H1 (cell line): ENCODE data around the gene SH2D7. TPM values are rescaled to one million over a fixed set of nuclear protein-coding genes. Genes with fewer than 3 reads are reported as not detected.

ENCODE experiments used
- CTCF ChIA-PET: fragments of 300-600 bp; sonication (Branson Sonifier 250); formaldehyde crosslinking; loops from one replicate; lab custom pipeline; 2021; ENCODE audit not compliant: partially characterized antibody; lab: Charles Lee
- POLR2A ChIA-PET: fragments of 300-600 bp; sonication (Branson Sonifier 250); formaldehyde crosslinking; loops from one replicate; lab custom pipeline; 2021; ENCODE audit warnings: inconsistent platforms; ENCODE audit not compliant: partially characterized antibody; lab: Charles Lee
- DNase-seq, 2 experiments: peaks; one replicate each; pipeline versions ENCODE4 v3.0.0 to v3.0.0-alpha.2; 2010 to 2022; ENCODE audit warnings: low spot score in 2 of 2, low read depth in 1 of 2, mixed read lengths in 1 of 2
- FAIRE-seq: peaks from 2 replicates; lab custom pipeline; 2011; peaks lifted over from hg19 to GRCh38; lab: Jason Lieb, UNC
- H2AFZ ChIP-seq: 2 replicates; pipeline ENCODE4 v1.8.1; 2012; ENCODE audit warnings: low read length, inconsistent platforms
- H2AK5ac ChIP-seq: 2 replicates; pipeline ENCODE4 v1.6.1; 2013; ENCODE audit warnings: low read depth, low read length
- H2BK120ac ChIP-seq: replicated peaks from 2 replicates; pipeline ENCODE3; 2013; ENCODE audit warnings: low read depth, low read length, inconsistent platforms
- H2BK12ac ChIP-seq: 2 replicates; pipeline ENCODE4 v1.6.1; 2013; ENCODE audit warnings: low read depth, low read length
- H2BK15ac ChIP-seq: 2 replicates; pipeline ENCODE4 v1.6.1; 2013; ENCODE audit warnings: low read length
- H2BK20ac ChIP-seq: 2 replicates; pipeline ENCODE4 v1.6.1; 2013; ENCODE audit warnings: low read length
- H2BK5ac ChIP-seq: 2 replicates; pipeline ENCODE4 v1.6.1; 2013; ENCODE audit warnings: low read depth, low read length
- H3K14ac ChIP-seq: 2 replicates; pipeline ENCODE4 v1.6.1; 2013; ENCODE audit warnings: inconsistent platforms; ENCODE audit not compliant: insufficient read length
- H3K18ac ChIP-seq: 2 replicates; pipeline ENCODE4 v1.6.1; 2013; ENCODE audit warnings: low read length; ENCODE audit errors: extremely low read depth
- H3K23ac ChIP-seq: 2 replicates; pipeline ENCODE4 v1.6.1; 2013; ENCODE audit warnings: inconsistent platforms; ENCODE audit not compliant: insufficient read length
- H3K23me2 ChIP-seq: 2 replicates; pipeline ENCODE4 v1.6.1; 2013; ENCODE audit warnings: low read depth, low read length
- H3K27ac ChIP-seq: 2 replicates; pipeline ENCODE4 v1.6.1; 2011; ENCODE audit warnings: low read depth, low read length, inconsistent platforms
- H3K27me3 ChIP-seq, 4 experiments: replicated peaks in 1 of 4; 1 replicate in 1 of 4; 2 replicates in 3 of 4; pipeline versions ENCODE4 v1.6.1 to v1.8.1; 2011 to 2013; ENCODE audit warnings: low read length in 3 of 4, mild to moderate bottlenecking in 3 of 4, inconsistent platforms in 2 of 4, mixed read lengths in 2 of 4, moderate library complexity in 1 of 4; ENCODE audit not compliant: control insufficient read depth in 3 of 4, insufficient read depth in 3 of 4; ENCODE audit errors: extremely low read depth in 1 of 4
- H3K36me3 ChIP-seq, 4 experiments: 2 replicates each; pipeline versions ENCODE4 v1.6.1 to v1.8.1; 2011 to 2013; ENCODE audit warnings: mild to moderate bottlenecking in 4 of 4, low read length in 3 of 4, moderate library complexity in 2 of 4, control low read depth in 1 of 4, inconsistent platforms in 1 of 4; ENCODE audit not compliant: insufficient read depth in 4 of 4, control insufficient read depth in 2 of 4
- H3K4ac ChIP-seq: replicated peaks from 2 replicates; pipeline ENCODE3; 2013; ENCODE audit warnings: low read length, low read depth, mixed read lengths, inconsistent platforms; ENCODE audit not compliant: insufficient read length
- H3K4me1 ChIP-seq, 4 experiments: replicated peaks in 1 of 4; 1 replicate in 1 of 4; 2 replicates in 3 of 4; pipeline versions ENCODE4 v1.6.1 to v1.8.1; 2011 to 2013; ENCODE audit warnings: low read length in 3 of 4, inconsistent platforms in 2 of 4, mixed read lengths in 1 of 4; ENCODE audit not compliant: insufficient read depth in 4 of 4, control insufficient read depth in 3 of 4
- H3K4me2 ChIP-seq, 2 experiments: 2 replicates each; pipeline versions ENCODE4 v1.6.1 to v1.8.1; 2011 to 2013; ENCODE audit warnings: low read depth in 2 of 2, low read length in 2 of 2, control low read depth in 1 of 2, inconsistent platforms in 1 of 2, mild to moderate bottlenecking in 1 of 2; ENCODE audit not compliant: insufficient read depth in 1 of 2
- H3K4me3 ChIP-seq, 4 experiments: fragments of 200-600, 300-600 bp in 1 of 4; sonication (generic), shearing (Covaris generic), sonication (Bioruptor Twin) in 1 of 4; 2 replicates each; pipeline versions ENCODE4 v1.5.1 to v1.8.1; 2011 to 2016; ENCODE audit warnings: low read length in 4 of 4, low read depth in 3 of 4, control low read depth in 2 of 4, inconsistent platforms in 2 of 4, mild to moderate bottlenecking in 2 of 4, mixed read lengths in 1 of 4, moderate library complexity in 1 of 4; ENCODE audit not compliant: insufficient read depth in 2 of 4; ENCODE audit errors: extremely low read depth in 1 of 4
- H3K56ac ChIP-seq: replicated peaks from 2 replicates; pipeline ENCODE3; 2013; ENCODE audit warnings: low read depth, mild to moderate bottlenecking, mixed read lengths, low read length, inconsistent platforms; ENCODE audit not compliant: insufficient read length
- H3K79me1 ChIP-seq: 2 replicates; pipeline ENCODE4 v1.6.1; 2013; ENCODE audit warnings: low read depth, low read length, control low read depth
- H3K79me2 ChIP-seq, 2 experiments: 2 replicates each; pipeline versions ENCODE4 v1.6.1 to v1.8.1; 2012 to 2013; ENCODE audit warnings: low read length in 2 of 2, mild to moderate bottlenecking in 2 of 2, inconsistent platforms in 1 of 2; ENCODE audit not compliant: insufficient read depth in 2 of 2, control insufficient read depth in 1 of 2
- H3K9ac ChIP-seq, 4 experiments: replicated peaks in 1 of 4; 1 replicate in 1 of 4; 2 replicates in 3 of 4; pipeline versions ENCODE4 v1.6.1 to v1.8.1; 2011 to 2013; ENCODE audit warnings: low read depth in 3 of 4, low read length in 3 of 4, control low read depth in 2 of 4, mild to moderate bottlenecking in 2 of 4, moderate library complexity in 2 of 4, inconsistent platforms in 1 of 4; ENCODE audit errors: extremely low read depth in 1 of 4
- H3K9me3 ChIP-seq, 2 experiments: 2 replicates each; pipeline versions ENCODE4 v1.6.1 to v1.8.1; 2012 to 2013; ENCODE audit warnings: mild to moderate bottlenecking in 2 of 2, moderate library complexity in 2 of 2, control low read depth in 1 of 2, inconsistent platforms in 1 of 2, low read depth in 1 of 2, low read length in 1 of 2, mixed read lengths in 1 of 2; ENCODE audit not compliant: insufficient read depth in 2 of 2
- H4K20me1 ChIP-seq, 2 experiments: replicated peaks in 1 of 2; 2 replicates each; pipeline versions ENCODE3 to v1.8.1; 2011 to 2013; ENCODE audit warnings: inconsistent platforms in 2 of 2, low read length in 2 of 2, mild to moderate bottlenecking in 1 of 2; ENCODE audit not compliant: insufficient read depth in 2 of 2, control insufficient read depth in 1 of 2
- H4K5ac ChIP-seq: 2 replicates; pipeline ENCODE4 v1.6.1; 2013; ENCODE audit warnings: low read length, low read depth, mixed read lengths, inconsistent platforms; ENCODE audit not compliant: insufficient read length
- H4K8ac ChIP-seq: 2 replicates; pipeline ENCODE4 v1.8.0; 2013; ENCODE audit warnings: mild to moderate bottlenecking, moderate library complexity, low read length, inconsistent platforms; ENCODE audit not compliant: insufficient read depth; ENCODE audit errors: extremely low read depth
- H4K91ac ChIP-seq: replicated peaks from 2 replicates; pipeline ENCODE3; 2013; ENCODE audit warnings: low read length, mixed read lengths, inconsistent platforms; ENCODE audit not compliant: insufficient read length
- BCL11A ChIP-seq, 2 experiments: IDR thresholded peaks; one replicate each; pipeline ENCODE4 v1.6.1; 2011; ENCODE audit warnings: low read depth in 2 of 2, low read length in 2 of 2, mild to moderate bottlenecking in 2 of 2
- KDM1A ChIP-seq: fragments of 200-600, 300-600 bp; sonication (generic); IDR thresholded peaks from 2 replicates; pipeline ENCODE4 v1.7.1; 2016; ENCODE audit warnings: mild to moderate bottlenecking, low read length, borderline replicate concordance
- KDM4A ChIP-seq: IDR thresholded peaks from one replicate; pipeline ENCODE4 v1.7.1; 2012; ENCODE audit warnings: low read depth, mild to moderate bottlenecking, moderate library complexity, low read length, inconsistent platforms; ENCODE audit not compliant: severe bottlenecking
- NRF1 ChIP-seq: IDR thresholded peaks from 2 replicates; pipeline ENCODE4 v1.6.1; 2011; ENCODE audit warnings: mild to moderate bottlenecking, low read depth, low read length, improper control_type of control experiment
- RXRA ChIP-seq: IDR thresholded peaks from 2 replicates; pipeline ENCODE4 v1.6.1; 2011; ENCODE audit warnings: low read depth, mild to moderate bottlenecking, low read length, moderate library complexity; ENCODE audit not compliant: insufficient read depth
- SUZ12 ChIP-seq: fragments of 200-600 bp; sonication (generic); IDR thresholded peaks from 2 replicates; pipeline ENCODE4 v1.6.1; 2012; ENCODE audit warnings: mild to moderate bottlenecking, inconsistent platforms, low read length, moderate library complexity, mixed read lengths
- ZNF274 ChIP-seq: IDR thresholded peaks from 2 replicates; pipeline ENCODE4 v1.7.0; 2012; ENCODE audit warnings: low read length, borderline replicate concordance; ENCODE audit errors: extremely low read depth
- WGBS, 2 experiments: shearing (Covaris generic) in 1 of 2; methylation state at CpG; one replicate each; pipeline versions ENCODE4 v1.1.6 to v1.1.7; 2013 to 2015; ENCODE audit warnings: low lambda C conversion rate in 2 of 2, mixed read lengths in 2 of 2, inconsistent platforms in 1 of 2, low coverage in 1 of 2, missing lambda C conversion rate in 1 of 2; ENCODE audit not compliant: insufficient replicate concordance in 2 of 2, insufficient coverage in 1 of 2, insufficient read length in 1 of 2; ENCODE audit errors: extremely low coverage in 1 of 2, missing lambda C conversion rate in 1 of 2; 5-methylcytosine and 5-hydroxymethylcytosine counted together
- polyA plus RNA-seq, 7 experiments: library from polyadenylated mRNA; depleted of rRNA in 3 of 7; stranded (reverse) in 5 of 7; unstranded in 2 of 7; fragments of >200 nt in 5 of 7; fragments of 200-250 nt in 2 of 7; gene quantifications; 1 replicate in 5 of 7; 2 replicates in 1 of 7; 4 replicates in 1 of 7; pipeline versions ENCODE4 v1.2.1 to v1.2.3, GENCODE V29; 2011 to 2013; ENCODE audit warnings: missing spikeins in 2 of 7, mixed read lengths in 2 of 7
- total RNA-seq: library from RNA; stranded (reverse); fragmentation: NEBNext Ultra II Directional; extraction: Animal tissue kit (Norgen Biotek cat#: 25700); gene quantifications from 2 replicates; pipeline ENCODE4 v1.2.1, GENCODE V29; 2021

The SH2D7 gene
- total and polyA plus RNA-seq, 2 of the 8 experiments (the other 6 are each of a cell fraction or from before 2014, with no cell fraction given), result not detected

DNA sequence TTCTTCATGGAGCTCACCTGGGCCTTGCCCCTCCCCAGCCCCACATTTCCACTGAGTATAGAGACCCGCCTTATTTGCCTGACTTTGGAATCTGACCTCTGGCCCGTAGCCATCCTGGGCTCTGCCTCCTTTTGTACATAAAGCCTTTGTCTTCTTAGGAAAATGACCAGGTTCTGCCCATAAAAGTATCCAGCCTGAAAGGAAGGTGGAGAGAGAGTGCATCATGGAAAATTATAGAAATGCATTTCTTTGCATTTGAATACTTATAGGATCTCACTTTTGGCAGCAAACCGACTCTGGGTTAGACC is 3.6 kb upstream of the SH2D7 start:
- Histone ChIP-seq H3K18ac (no peak overlapping the region), H2BK15ac (no peak overlapping the region), H3K27me3 (peaks cover 0 to 5% (median 2%) of the 10 kb centered on the region in 4 experiments; a peak in 3 of 7 replicates), H3K36me3 (no peaks in the 10 kb centered on the region), H3K4me3 (no peak overlapping the region), H4K8ac (no peak overlapping the region), H4K5ac (no peak overlapping the region), H3K9me3 (no peaks in the 10 kb centered on the region), H2BK12ac (no peak overlapping the region), H3K4ac (no peak overlapping the region), H3K79me2 (no peaks in the 10 kb centered on the region), H3K23ac (no peak overlapping the region), H2BK20ac (no peak overlapping the region), H3K4me1 (0 out of 7 replicates have a peak, but pooled peaks cover 0 to 4% (median 0%) of the 10 kb centered on the region in 4 experiments), H2BK120ac (no peak overlapping the region), H4K91ac (no peak overlapping the region), H3K79me1 (no peaks in the 10 kb centered on the region), H2BK5ac (no peak overlapping the region), H3K27ac (no peak overlapping the region), H3K4me2 (no peak overlapping the region), H3K23me2 (no peaks in the 10 kb centered on the region), H3K9ac (no peak overlapping the region), H3K14ac (no peak overlapping the region), H2AFZ (no peak overlapping the region), H4K20me1 (no peaks in the 10 kb centered on the region), H2AK5ac (no peak overlapping the region), H3K56ac (no peak overlapping the region)
- 76% methylated on average over 3 of the region's 3 CpGs; no CpG with 5 or more reads in 1 of the 2 experiments for WGBS, 2 experiments
- DNase-seq (no peak), FAIRE-seq (no peak)
- CTCF ChIA-PET, result interaction anchor here (0.9 to 8.0 kb wide), 7 partner anchors 19 to 122 kb away, joined by 3 to 51 read pairs (median 4); no protein-coding TSS in a partner anchor
- POLR2A ChIA-PET, result no interaction called here
- TF ChIP-seq NRF1, result no peak
- no peak for TF ChIP-seq RXRA
- TF ChIP-seq SUZ12, result no peak
- TF ChIP-seq KDM1A, result no peak
- no peak for TF ChIP-seq BCL11A (IDR thresholded peaks at IDR 0.05; ENCODE audit: low read depth in 2 of 2, low read length in 2 of 2)
- no peak for TF ChIP-seq ZNF274
- no peak for TF ChIP-seq KDM4A
